ENCODE results near the gene PRXL2A.

The PRXL2A gene

DNA sequence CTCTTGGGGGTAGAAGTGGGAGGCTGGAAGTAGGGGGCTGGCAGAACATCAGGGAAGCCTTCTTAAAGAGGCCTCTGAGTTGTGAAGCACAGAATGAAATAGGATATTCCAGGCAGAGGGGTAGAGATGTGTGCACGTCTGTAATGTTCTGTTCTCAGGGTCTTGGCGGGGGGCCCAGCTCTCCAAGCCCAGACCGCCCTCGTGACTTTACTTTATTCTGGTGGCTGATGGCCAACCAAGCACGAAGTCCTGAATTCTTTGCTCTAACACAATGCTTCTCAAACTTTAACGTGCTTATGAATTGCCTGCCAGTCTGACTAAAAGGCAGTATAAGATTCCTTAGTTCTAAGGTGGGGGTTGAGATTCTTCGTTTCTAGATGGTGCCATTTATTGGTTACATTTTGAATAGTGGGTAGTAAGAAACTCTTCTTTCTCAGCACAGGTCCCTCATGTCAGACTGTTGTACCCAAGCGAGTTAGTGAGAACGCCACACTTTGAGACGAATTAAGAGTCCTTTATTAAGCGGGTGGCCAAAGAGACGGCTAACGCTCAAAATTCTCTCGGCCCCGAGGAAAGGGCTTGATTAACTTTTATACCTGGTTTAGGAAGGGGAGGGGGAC, 8.2 kb downstream of the PRXL2A start:
- peak overlapping the region; percentile 86 for H3K27ac ChIP-seq
- TF ChIP-seq, protein P1, sequence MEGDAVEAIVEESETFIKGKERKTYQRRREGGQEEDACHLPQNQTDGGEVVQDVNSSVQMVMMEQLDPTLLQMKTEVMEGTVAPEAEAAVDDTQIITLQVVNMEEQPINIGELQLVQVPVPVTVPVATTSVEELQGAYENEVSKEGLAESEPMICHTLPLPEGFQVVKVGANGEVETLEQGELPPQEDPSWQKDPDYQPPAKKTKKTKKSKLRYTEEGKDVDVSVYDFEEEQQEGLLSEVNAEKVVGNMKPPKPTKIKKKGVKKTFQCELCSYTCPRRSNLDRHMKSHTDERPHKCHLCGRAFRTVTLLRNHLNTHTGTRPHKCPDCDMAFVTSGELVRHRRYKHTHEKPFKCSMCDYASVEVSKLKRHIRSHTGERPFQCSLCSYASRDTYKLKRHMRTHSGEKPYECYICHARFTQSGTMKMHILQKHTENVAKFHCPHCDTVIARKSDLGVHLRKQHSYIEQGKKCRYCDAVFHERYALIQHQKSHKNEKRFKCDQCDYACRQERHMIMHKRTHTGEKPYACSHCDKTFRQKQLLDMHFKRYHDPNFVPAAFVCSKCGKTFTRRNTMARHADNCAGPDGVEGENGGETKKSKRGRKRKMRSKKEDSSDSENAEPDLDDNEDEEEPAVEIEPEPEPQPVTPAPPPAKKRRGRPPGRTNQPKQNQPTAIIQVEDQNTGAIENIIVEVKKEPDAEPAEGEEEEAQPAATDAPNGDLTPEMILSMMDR (conservative IDR thresholded peaks at IDR 0.05) = no peak

DNA sequence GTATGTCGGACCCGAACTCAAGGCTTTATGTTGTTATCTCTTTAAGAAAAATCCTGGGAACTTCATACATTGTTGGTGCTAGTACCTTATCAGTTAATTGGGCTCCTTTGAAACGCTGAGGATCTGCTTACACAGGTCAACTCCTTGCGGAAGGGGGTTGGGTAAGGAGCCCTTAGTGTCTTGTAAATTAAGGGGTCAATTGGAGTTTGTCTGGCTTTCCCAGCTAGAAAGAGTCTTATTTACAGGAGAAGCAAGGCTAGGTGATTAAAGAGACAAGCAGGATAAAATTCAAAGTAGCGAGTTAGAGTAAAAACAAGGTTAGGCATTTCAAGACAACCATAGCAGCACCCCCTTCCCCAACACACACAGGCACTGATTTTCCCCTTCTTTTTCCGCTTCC, 8.9 kb downstream of the PRXL2A start:
- H3K27ac ChIP-seq = peak overlapping the region; percentile 86

DNA sequence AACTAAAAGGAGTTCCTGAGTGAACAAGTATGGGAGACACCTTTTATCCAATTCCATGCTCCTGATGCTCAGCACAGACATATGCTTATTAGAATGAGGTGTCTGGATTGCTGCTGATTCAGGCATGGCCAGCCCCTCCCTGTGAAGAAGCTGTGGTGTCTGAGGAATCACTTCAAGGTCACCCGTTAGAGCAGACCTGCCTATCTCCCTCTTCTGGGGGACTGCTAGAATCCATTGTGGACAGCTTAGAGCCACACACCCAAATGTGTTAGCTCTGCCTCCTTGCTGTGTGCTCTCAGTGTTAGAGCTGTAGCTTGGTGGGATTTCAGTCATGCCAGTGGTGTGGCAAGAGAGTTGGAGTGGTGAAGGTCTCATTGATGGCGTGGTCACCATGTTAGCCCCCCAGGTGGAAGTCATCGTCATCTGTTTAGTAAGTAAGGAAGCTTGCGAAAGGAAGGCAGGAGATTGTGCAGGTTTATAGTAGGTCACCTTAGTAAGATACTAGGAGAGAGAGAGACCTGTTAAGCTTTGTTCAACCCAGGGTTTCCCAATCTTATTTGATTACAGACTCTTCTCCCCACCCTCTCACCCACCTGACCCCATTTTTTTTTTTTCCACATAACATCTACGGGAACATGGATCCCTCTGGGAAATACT, 12.8 kb downstream of the PRXL2A start:
- TF ChIP-seq, protein P1 (conservative IDR thresholded peaks at IDR 0.05) = no peak
- H3K27ac ChIP-seq = no peak overlapping the region

DNA sequence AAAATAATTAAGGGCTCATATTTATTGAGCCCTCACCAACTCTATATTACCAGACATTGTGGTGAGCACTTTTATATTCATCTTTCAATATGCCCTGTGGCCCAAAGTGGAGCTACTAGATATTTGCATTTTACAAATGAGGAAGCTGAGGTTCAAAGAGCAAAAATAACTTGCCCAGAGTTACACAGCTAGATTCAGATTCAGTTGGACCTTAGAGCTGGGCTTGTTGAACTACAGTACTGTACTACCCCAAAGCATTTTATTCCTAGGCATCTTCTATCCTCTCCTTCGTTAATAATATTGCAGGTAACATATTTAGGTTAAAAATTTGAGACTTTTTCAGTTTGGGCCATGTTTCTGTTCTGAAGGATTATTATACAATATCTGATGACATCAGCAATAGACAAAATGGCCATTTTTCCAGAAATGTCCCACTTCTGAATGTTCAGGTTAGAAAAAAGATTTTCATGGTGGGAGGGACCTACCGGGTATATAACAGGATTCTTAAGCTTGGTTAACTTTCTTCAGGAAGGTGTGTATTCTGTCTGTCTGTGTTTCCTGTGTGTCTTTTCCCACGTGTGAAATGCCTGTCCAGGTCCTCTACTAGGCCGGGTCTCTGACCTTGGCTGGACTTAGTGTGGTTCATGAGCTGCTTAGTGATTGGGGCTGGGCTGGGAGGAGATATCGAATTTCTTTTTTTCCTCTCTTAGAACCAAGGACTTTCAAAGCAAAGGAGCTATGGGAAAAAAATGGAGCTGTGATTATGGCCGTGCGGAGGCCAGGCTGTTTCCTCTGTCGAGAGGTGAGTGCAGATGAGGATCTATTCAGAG, 13.6 kb downstream of the PRXL2A start:
- TF ChIP-seq, protein P1 (conservative IDR thresholded peaks at IDR 0.05) = no peak
- no peak overlapping the region for H3K27ac ChIP-seq

DNA sequence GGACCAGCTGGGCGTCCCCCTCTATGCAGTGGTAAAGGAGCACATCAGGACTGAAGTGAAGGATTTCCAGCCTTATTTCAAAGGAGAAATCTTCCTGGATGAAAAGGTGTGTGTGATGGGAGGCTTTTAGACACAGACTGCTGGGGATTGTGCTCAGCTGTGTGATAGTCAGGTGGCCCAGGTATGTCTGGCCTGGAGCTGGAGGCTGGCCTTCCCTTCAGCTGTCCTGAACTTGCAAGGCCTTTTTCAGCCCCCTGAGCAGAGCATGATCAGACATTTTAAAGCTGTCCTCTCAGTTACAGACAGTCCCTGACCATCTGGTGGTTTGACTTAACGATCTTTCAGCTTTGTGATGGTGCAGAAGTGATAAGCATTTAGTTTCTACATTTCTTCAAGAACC, 17.6 kb downstream of the PRXL2A start:
- H3K27ac ChIP-seq = no peak overlapping the region
- TF ChIP-seq, protein P1 (conservative IDR thresholded peaks at IDR 0.05) = no peak

DNA sequence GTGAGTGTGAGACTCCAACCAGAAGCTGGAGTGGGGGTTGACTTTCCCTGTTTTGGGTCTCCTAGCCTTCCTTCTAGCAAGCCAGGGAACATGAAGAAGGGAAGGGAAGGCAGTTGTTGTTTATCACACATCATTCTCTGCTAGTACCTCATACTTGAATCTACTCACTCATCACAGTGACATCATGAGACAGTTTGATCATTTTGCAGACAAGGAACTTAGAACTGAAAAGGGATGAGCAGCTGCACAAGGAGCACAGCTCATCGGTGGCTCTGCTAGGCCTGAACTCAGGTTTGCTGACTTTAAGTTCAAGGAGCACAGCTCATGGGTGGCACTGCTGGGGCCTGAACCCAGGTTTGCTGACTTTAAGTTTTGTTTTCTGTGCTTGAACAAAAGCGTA, 19.2 kb downstream of the PRXL2A start:
- H3K27ac ChIP-seq = no peak overlapping the region
- TF ChIP-seq, protein P1 (conservative IDR thresholded peaks at IDR 0.05) = no peak

DNA sequence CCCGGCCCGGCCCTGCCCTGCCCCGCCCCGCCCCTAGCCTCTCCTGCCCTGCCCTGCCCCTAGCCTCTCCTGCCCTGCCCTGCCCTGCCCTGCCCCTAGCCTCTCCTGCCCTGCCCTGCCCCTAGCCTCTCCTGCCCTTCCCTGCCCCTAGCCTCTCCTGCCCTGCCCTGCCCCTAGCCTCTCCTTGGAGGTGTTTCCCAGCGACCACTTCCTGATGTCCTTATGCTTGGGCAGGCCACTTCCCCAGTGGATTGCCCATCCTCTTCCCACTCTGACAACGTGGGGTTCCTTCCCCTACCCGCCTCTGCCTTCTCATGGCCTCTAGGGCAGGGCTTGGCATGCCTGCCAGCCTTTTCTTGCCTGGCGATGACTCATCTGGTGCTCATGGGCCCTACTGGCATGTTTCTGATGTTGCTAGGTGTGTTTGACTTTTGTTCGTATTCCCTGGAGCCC, 21.2 kb downstream of the PRXL2A start:
- TF ChIP-seq, protein P1 (conservative IDR thresholded peaks at IDR 0.05) = no peak
- no peak overlapping the region for H3K27ac ChIP-seq

Data from VCaP (cell line).